GM12874 (cell line): Measurements from ENCODE around the gene GSE1.

Source experiments
- TF ChIP-seq, protein P1 (sequence below): IDR thresholded peaks from 2 replicates; pipeline ENCODE4 v1.5.1; 2011; ENCODE audit warnings: low read depth, mild to moderate bottlenecking, control low read depth, low read length, moderate library complexity; ENCODE audit not compliant: insufficient read depth

The GSE1 gene

DNA sequence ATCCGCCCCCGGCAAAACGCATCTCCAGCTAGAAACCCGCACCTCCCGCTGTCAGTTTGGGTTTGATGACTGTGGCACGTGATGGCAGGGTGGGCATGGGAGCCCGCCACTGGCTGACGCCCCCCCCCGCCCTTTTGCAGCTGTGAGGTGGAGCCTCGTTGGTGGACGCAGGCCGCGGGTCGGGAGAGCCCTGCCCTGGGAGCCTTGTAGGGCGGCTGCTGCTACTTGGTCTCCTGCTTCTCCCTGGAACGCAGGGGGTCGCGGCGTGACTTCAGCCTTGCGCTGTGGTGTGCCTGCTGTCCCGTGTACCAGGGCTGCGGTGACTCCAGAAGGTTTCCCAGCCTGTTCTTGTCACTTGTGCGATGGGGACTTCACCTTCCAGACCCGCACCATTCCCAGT, 28.2 kb downstream of the GSE1 start:
- TF ChIP-seq, protein P1, sequence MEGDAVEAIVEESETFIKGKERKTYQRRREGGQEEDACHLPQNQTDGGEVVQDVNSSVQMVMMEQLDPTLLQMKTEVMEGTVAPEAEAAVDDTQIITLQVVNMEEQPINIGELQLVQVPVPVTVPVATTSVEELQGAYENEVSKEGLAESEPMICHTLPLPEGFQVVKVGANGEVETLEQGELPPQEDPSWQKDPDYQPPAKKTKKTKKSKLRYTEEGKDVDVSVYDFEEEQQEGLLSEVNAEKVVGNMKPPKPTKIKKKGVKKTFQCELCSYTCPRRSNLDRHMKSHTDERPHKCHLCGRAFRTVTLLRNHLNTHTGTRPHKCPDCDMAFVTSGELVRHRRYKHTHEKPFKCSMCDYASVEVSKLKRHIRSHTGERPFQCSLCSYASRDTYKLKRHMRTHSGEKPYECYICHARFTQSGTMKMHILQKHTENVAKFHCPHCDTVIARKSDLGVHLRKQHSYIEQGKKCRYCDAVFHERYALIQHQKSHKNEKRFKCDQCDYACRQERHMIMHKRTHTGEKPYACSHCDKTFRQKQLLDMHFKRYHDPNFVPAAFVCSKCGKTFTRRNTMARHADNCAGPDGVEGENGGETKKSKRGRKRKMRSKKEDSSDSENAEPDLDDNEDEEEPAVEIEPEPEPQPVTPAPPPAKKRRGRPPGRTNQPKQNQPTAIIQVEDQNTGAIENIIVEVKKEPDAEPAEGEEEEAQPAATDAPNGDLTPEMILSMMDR = no peak

- TF ChIP-seq, protein P1 = no peak
These were observed 28.7 kb downstream of the GSE1 start for GRCh38 chr16:85641776-85642176.

DNA sequence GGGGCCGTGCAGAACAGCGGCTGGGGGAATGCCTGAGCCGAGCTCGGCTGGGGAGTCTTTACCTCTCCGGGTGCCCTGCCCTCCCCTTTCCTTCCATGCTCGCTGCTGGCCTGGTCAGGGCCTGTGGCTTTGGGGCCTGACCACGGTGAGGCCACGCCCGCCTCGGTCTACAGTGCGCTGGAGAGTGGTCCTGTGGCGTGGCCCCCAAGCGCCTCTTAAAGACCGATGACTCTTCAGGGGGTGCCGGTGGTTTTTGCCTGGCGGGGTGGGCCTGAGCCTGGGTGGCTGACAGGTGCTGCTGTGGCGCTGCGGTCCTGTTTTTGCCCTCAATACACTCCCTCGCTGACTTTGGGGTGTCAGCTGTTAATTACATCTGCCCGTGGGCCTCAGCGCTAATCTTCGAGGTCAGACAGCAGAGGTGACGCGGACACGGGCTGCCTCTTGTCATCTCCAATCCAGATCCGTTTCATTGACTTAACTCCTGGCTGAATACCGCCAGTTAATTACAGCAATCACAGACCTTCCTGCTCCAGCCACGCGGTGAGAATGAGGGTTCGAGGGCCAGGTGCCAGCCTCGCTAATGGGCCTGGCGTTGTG, 29.7 kb downstream of the GSE1 start:
- TF ChIP-seq, protein P1 = no peak

DNA sequence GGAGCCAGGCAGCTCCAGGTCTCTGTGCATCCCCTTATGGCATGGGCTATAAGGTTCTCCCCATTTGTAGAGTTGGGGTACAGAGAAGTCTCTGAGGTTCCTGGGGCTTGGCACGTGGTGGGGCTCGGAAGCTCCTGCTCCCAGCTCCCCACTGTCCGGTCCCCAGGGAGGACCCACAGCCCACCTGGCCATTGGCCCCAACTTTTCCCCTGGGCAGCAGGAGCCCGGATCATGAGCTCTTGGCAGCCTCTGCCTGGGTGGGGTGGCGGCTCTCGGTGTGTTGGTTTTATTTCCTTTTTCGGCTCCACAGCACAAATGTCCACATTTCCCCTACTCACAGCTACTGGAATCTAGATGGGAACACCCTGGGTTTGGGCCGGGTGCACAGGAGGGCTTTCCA, 30.5 kb downstream of the GSE1 start:
- TF ChIP-seq, protein P1 = no peak

GRCh38 chr16:85644093-85644712, 31.1 kb downstream of the GSE1 start:
- TF ChIP-seq, protein P1 = no peak

GRCh38 chr16:85645021-85645589, 32.0 kb downstream of the GSE1 start:
- TF ChIP-seq, protein P1 = no peak

- TF ChIP-seq, protein P1 = no peak
These were observed 33.3 kb downstream of the GSE1 start for GRCh38 chr16:85646358-85646907.
